ENCODE measurements around the gene OR11H1. TPM values are rescaled to one million over a fixed set of nuclear protein-coding genes. Genes with fewer than 3 reads are reported as not detected.
"Not testable (repeated sequence)": the region's sequence is repeated elsewhere in the genome, so short reads cannot be mapped to it uniquely, and the experiment has no call there.

Gene OR11H1
- not detected in 2 replicates for total RNA-seq (2012; rRNA removed)

GRCh38 chr22:15527892-15528291 lies at the start of gene OR11H1:
Gene OR11H1 (plus strand): TSS chr22:15528192. CDS start chr22:15528192, 0 bp downstream.
- not testable (repeated sequence) for H3K9ac ChIP-seq (ENCODE audit: low read depth, low read length); H3K27me3 ChIP-seq (ENCODE audit: control insufficient read depth, insufficient read depth, low read length); H3K4me3 ChIP-seq (ENCODE audit: low read length); H3K9me3 ChIP-seq (replicated peaks; ENCODE audit: low read length); H3K36me3 ChIP-seq (ENCODE audit: insufficient read depth, low read length); H3K4me2 ChIP-seq (ENCODE audit: low read length); H3K4me1 ChIP-seq (ENCODE audit: control insufficient read depth, insufficient read depth, low read length)

GRCh38 chr22:15509967-15510366 lies 18.0 kb upstream of the OR11H1 start:
- H3K9ac ChIP-seq (ENCODE audit: low read depth, low read length); H3K9me3 ChIP-seq (replicated peaks; ENCODE audit: low read length); H3K4me3 ChIP-seq (ENCODE audit: low read length); H3K4me2 ChIP-seq (ENCODE audit: low read length); H3K36me3 ChIP-seq (ENCODE audit: insufficient read depth, low read length); H3K27me3 ChIP-seq (ENCODE audit: control insufficient read depth, insufficient read depth, low read length); H3K4me1 ChIP-seq (ENCODE audit: control insufficient read depth, insufficient read depth, low read length): not testable (repeated sequence)

- H3K36me3 ChIP-seq (ENCODE audit: insufficient read depth, low read length); H3K9ac ChIP-seq (ENCODE audit: low read depth, low read length); H3K4me3 ChIP-seq (ENCODE audit: low read length); H3K4me2 ChIP-seq (ENCODE audit: low read length); H3K4me1 ChIP-seq (ENCODE audit: control insufficient read depth, insufficient read depth, low read length); H3K9me3 ChIP-seq (replicated peaks; ENCODE audit: low read length); H3K27me3 ChIP-seq (ENCODE audit: control insufficient read depth, insufficient read depth, low read length): not testable (repeated sequence)
Observed at GRCh38 chr22:15515896-15516295, 12.1 kb upstream of the OR11H1 start.

- H3K4me2 ChIP-seq (ENCODE audit: low read length); H3K9me3 ChIP-seq (replicated peaks; ENCODE audit: low read length); H3K4me1 ChIP-seq (ENCODE audit: control insufficient read depth, insufficient read depth, low read length); H3K36me3 ChIP-seq (ENCODE audit: insufficient read depth, low read length); H3K4me3 ChIP-seq (ENCODE audit: low read length); H3K27me3 ChIP-seq (ENCODE audit: control insufficient read depth, insufficient read depth, low read length); H3K9ac ChIP-seq (ENCODE audit: low read depth, low read length): not testable (repeated sequence)
Observed at GRCh38 chr22:15553767-15554166, 25.8 kb downstream of the OR11H1 start.

GRCh38 chr22:15563461-15563860 lies 35.5 kb downstream of the OR11H1 start:
- not testable (repeated sequence) for H3K27me3 ChIP-seq (ENCODE audit: control insufficient read depth, insufficient read depth, low read length); H3K9ac ChIP-seq (ENCODE audit: low read depth, low read length); H3K36me3 ChIP-seq (ENCODE audit: insufficient read depth, low read length); H3K9me3 ChIP-seq (replicated peaks; ENCODE audit: low read length); H3K4me1 ChIP-seq (ENCODE audit: control insufficient read depth, insufficient read depth, low read length); H3K4me3 ChIP-seq (ENCODE audit: low read length); H3K4me2 ChIP-seq (ENCODE audit: low read length)

- not testable (repeated sequence) for H3K4me2 ChIP-seq (ENCODE audit: low read length); H3K9me3 ChIP-seq (replicated peaks; ENCODE audit: low read length); H3K36me3 ChIP-seq (ENCODE audit: insufficient read depth, low read length); H3K4me1 ChIP-seq (ENCODE audit: control insufficient read depth, insufficient read depth, low read length); H3K4me3 ChIP-seq (ENCODE audit: low read length); H3K9ac ChIP-seq (ENCODE audit: low read depth, low read length); H3K27me3 ChIP-seq (ENCODE audit: control insufficient read depth, insufficient read depth, low read length)
Observed at GRCh38 chr22:15565063-15565462, 37.1 kb downstream of the OR11H1 start.
